Measurements from ENCODE around the gene DVL2.

DNA sequence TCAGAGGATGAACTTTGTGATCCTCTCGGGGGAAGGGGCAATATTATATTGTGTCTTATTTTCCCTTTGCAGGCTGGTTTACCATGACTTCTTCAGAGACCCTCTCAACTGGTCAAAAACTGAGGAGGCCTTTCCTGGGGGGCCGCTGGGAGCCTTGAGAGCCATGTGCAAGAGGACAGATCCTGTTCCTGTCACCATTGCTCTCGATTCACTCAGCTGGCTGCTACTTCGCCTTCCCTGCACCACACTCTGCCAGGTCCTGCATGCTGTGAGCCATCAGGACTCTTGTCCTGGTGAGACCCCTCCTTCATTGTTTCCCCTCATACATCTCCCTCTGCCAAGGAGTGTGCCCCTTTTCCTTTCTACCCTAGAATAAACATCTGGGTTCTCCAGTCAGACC, 20.2 kb upstream of the DVL2 start:
- no peak for TF ChIP-seq POLR2A (IDR thresholded peaks at IDR 0.05)
- TF ChIP-seq, protein P1, sequence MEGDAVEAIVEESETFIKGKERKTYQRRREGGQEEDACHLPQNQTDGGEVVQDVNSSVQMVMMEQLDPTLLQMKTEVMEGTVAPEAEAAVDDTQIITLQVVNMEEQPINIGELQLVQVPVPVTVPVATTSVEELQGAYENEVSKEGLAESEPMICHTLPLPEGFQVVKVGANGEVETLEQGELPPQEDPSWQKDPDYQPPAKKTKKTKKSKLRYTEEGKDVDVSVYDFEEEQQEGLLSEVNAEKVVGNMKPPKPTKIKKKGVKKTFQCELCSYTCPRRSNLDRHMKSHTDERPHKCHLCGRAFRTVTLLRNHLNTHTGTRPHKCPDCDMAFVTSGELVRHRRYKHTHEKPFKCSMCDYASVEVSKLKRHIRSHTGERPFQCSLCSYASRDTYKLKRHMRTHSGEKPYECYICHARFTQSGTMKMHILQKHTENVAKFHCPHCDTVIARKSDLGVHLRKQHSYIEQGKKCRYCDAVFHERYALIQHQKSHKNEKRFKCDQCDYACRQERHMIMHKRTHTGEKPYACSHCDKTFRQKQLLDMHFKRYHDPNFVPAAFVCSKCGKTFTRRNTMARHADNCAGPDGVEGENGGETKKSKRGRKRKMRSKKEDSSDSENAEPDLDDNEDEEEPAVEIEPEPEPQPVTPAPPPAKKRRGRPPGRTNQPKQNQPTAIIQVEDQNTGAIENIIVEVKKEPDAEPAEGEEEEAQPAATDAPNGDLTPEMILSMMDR (IDR thresholded peaks at IDR 0.05) = no peak
- no peak for TF ChIP-seq EP300 (IDR thresholded peaks at IDR 0.05)

Measured in suprapubic skin (tissue), 3 donors.